ENCODE measurements around the gene RGL1. TPM values are rescaled to one million over a fixed set of nuclear protein-coding genes. Genes with fewer than 3 reads are reported as not detected.
A peak's percentile ranks its signal among the peaks of the same experiment; 100 is the strongest.

The RGL1 gene
- total RNA-seq, 1 donor from 2014 or later = 20.9 TPM

- Mint-ChIP-seq H3K36me3 (ENCODE audit: low read depth) (peaks cover 5% of the 10 kb centered on the region), H3K27me3 (ENCODE audit: low read depth) (no peaks in the 10 kb centered on the region), H3K4me3 (ENCODE audit: unreplicated experiment) (no peak overlapping the region), H3K9me3 (ENCODE audit: low read depth) (no peaks in the 10 kb centered on the region), H3K27ac (ENCODE audit: unreplicated experiment) (no peak overlapping the region), H3K4me1 (ENCODE audit: low read depth) (peaks cover 29% of the 10 kb centered on the region)
- TF ChIP-seq CTCF (IDR thresholded peaks at IDR 0.05) = no peak
- DNase-seq (ENCODE audit: low spot score) = no peak
Measured at GRCh38 chr1:183862967-183863366, 58.0 kb downstream of the RGL1 start.

- peaks cover 5% of the 10 kb centered on the region for H3K36me3 Mint-ChIP-seq (ENCODE audit: low read depth)
- TF ChIP-seq CTCF (IDR thresholded peaks at IDR 0.05) = no peak
Measured at GRCh38 chr1:183863852-183864251, 58.9 kb downstream of the RGL1 start.

GRCh38 chr1:183864611-183865010, 59.7 kb downstream of the RGL1 start:
- Mint-ChIP-seq H3K9me3 (ENCODE audit: low read depth) (no peaks in the 10 kb centered on the region), H3K4me1 (ENCODE audit: low read depth) (peaks cover 14% of the 10 kb centered on the region), H3K4me3 (ENCODE audit: unreplicated experiment) (no peak overlapping the region), H3K27ac (ENCODE audit: unreplicated experiment) (no peak overlapping the region), H3K27me3 (ENCODE audit: low read depth) (no peaks in the 10 kb centered on the region), H3K36me3 (ENCODE audit: low read depth) (peaks cover 5% of the 10 kb centered on the region)
- no peak for DNase-seq (ENCODE audit: low spot score)
- no peak for TF ChIP-seq CTCF (IDR thresholded peaks at IDR 0.05)

More at GRCh38 chr1:183863852-183864251, 58.9 kb downstream of the RGL1 start:
- no peak overlapping the region for H3K4me3 Mint-ChIP-seq (ENCODE audit: unreplicated experiment)
- peaks cover 22% of the 10 kb centered on the region for H3K4me1 Mint-ChIP-seq (ENCODE audit: low read depth)
- DNase-seq (ENCODE audit: low spot score) = no peak
- no peaks in the 10 kb centered on the region for H3K9me3 Mint-ChIP-seq (ENCODE audit: low read depth)
- no peaks in the 10 kb centered on the region for H3K27me3 Mint-ChIP-seq (ENCODE audit: low read depth)
- H3K27ac Mint-ChIP-seq (ENCODE audit: unreplicated experiment) = no peak overlapping the region

GRCh38 chr1:183869230-183869629, 64.3 kb downstream of the RGL1 start:
- no peak for TF ChIP-seq CTCF (IDR thresholded peaks at IDR 0.05)
- Mint-ChIP-seq H3K9me3 (ENCODE audit: low read depth) (no peaks in the 10 kb centered on the region), H3K4me1 (ENCODE audit: low read depth) (peaks cover 19% of the 10 kb centered on the region), H3K36me3 (ENCODE audit: low read depth) (peaks cover under 1% of the 10 kb centered on the region), H3K4me3 (ENCODE audit: unreplicated experiment) (no peak overlapping the region), H3K27ac (ENCODE audit: unreplicated experiment) (peak overlapping the region; percentile 0), H3K27me3 (ENCODE audit: low read depth) (no peaks in the 10 kb centered on the region)
- DNase-seq (ENCODE audit: low spot score) = no peak

GRCh38 chr1:183869664-183870063, 64.7 kb downstream of the RGL1 start:
- no peak for DNase-seq (ENCODE audit: low spot score)
- H3K4me1 Mint-ChIP-seq (ENCODE audit: low read depth) = peaks cover 22% of the 10 kb centered on the region

More at GRCh38 chr1:183869664-183870063, 64.7 kb downstream of the RGL1 start:
- TF ChIP-seq CTCF (IDR thresholded peaks at IDR 0.05) = no peak
- peaks cover 4% of the 10 kb centered on the region for H3K36me3 Mint-ChIP-seq (ENCODE audit: low read depth)
- H3K27ac Mint-ChIP-seq (ENCODE audit: unreplicated experiment) = peak overlapping the region; percentile 0
- H3K27me3 Mint-ChIP-seq (ENCODE audit: low read depth) = no peaks in the 10 kb centered on the region
- no peaks in the 10 kb centered on the region for H3K9me3 Mint-ChIP-seq (ENCODE audit: low read depth)
- H3K4me3 Mint-ChIP-seq (ENCODE audit: unreplicated experiment) = no peak overlapping the region

Measured in chondrocyte (in vitro differentiated cells).